Hematopoietic multipotent progenitor cell treated with erythropoietin and hydrocortisone succinate and interleukin-3 and kit ligand, for 8 days (in vitro differentiated cells): ENCODE measurements around the gene GGA1.

ENCODE experiments used
- DNase-seq: peaks from one replicate; pipeline ENCODE4 v3.0.0-alpha.2; 2015

The GGA1 gene

DNA sequence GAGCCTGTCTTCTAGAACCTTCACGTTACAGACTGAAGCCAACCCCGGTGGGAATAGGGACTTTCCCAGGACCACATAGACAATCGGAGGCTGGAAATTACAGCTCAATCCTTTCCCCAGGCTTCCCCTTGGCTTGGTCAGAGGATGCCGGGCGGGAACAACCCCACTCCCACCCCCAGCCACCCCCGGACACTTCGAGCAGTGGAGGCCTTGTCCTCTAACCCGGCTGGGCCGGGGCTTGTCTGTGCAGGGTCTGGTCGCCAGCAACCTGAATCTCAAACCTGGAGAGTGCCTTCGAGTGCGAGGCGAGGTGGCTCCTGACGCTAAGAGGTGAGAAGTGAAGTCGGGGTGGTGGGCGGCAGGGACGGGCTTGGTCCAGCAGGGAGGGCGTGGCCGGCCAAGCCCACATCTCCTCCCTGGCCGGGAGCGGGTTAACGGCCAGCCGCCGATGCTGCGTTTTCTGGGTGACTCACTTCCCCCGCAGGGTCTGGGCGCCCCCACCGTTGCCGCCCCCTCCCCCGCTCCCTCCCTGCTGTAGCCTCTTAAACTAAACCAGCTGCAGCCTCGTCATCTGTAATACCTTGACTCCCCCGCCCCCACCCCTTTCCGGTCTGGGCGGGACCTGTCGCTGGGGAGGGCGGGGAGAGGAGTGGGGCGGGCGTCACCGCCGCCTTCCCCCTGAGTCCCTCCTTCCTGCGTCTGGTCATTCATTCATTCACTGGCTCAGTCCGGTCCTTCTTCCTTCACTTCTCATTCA, 68.3 kb downstream of the GGA1 start:
- DNase-seq, result peak; percentile 84

DNA sequence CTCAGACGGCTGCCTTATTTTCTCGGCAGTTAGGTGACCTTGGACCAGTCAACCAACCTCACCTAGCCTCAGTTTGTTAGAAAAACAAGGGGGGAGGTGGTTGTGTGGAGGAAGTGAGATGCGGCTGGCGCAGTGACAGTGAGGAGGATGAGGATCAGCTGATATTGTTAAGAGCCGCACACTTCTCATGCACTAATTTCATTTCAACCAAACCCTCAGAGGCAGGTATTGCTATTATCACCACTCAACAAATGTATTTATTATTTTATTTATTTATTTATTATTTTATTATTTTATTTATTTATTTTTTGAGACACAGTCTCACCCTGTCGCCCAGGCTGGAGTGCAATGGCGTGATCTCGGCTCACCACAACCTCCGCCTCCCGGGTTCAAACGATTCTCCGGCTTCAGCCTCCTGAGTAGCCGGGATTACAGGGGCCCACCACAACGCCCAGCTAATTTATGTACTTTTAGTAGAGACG, 68.9 kb downstream of the GGA1 start:
- no peak for DNase-seq

DNA sequence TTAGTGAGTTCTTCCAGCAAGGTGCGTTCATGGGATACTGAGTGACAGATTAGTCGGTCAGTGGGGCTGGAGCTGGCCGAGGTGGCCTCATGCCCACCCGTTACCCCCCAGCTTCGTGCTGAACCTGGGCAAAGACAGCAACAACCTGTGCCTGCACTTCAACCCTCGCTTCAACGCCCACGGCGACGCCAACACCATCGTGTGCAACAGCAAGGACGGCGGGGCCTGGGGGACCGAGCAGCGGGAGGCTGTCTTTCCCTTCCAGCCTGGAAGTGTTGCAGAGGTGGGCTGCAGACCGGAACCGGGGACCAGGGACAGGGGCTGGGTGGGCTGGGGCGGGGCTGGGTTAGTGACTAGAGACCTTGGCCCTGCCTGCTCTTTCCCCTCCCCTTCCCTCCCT, 69.7 kb downstream of the GGA1 start:
- no peak for DNase-seq

DNA sequence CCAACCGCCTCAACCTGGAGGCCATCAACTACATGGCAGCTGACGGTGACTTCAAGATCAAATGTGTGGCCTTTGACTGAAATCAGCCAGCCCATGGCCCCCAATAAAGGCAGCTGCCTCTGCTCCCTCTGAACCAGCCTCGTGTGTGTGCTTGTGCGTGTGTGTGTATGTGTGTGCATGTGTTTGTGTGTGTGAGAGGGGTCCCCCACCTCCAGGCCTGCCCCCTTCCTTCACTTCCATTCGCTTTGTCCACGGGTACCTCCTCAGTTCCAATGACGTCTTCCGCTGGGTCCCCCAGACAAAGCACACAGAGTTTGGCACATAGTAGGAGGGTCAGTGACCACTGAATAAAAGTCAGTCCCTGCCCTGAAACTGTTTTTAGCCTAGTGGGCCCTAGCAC, 71.0 kb downstream of the GGA1 start:
- DNase-seq, result no peak

DNA sequence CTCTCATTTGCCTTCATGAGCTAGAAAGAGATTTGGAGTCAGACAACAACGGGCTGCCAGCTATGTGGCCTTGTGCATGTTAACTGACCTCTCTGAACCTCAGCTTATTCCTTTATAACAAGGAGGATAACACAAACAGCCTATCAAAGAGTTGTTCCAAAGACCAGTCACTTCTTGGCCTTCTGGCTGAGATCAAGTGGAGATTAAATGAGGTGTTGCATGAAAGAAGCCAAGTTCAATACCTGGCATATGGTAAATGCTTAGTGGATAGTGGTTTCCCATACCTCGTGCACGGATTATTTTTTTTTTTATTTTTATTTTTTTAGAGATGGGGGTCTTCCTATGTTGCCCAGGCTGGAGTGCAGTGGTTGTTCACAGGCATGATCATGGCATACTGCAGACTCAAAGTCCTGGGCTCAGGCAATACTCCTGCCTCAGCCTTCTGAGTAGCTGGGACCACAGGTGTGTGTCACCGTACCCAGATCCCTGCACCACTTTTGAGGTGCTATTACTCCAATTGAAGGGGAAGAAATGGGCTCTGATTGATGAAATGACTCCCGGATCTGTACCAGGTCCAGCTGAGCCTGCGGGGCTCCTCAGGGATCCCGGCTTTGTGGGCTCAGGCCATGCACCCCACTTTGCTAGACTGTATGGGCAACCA, 71.7 kb downstream of the GGA1 start:
- DNase-seq, result no peak

DNA sequence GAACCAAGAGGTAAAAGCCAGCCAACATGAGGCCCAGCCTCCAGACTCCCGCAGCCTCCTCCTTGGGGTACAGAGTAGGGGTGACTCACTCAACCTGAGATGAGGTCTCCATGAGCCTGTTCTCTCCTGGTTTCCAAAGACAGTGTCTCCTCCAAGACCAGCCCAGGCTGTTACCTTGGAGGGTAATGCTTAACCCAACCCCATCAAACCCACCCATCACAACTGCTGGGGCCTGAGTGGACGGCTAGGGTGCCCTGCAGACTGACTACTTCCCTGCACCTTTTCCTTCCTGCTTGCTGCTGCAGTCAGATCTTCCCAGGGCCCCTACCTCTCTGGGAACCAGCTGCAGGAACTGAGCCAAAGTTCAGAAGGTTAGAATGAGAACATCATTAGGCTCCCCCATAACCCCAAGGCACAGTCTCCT, 72.4 kb downstream of the GGA1 start:
- DNase-seq, result no peak

DNA sequence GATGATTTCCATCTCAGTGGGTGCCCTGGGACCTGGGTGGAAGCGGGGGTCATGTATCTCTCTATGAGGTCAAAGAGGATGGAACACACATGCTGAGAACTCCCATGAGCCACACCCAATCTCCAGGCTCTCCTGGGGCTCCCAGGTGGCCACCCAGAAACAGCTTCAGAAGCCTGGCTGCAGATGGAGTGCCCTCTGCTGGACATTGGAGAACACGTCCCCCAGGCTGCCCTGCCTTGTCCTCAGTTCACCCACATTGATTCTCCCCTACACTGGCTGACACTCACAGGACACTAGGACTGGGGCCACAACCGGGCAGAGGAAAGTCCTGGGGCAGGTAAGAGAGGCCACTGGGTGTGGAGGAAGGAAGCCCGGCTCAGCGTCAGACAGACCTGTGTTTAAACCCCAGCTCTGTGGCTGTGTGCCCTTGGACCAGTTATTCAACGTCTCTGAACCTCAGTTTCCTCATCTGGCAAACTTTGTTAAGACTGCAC, 73.0 kb downstream of the GGA1 start:
- peak; percentile 84 for DNase-seq
